ENCODE results near the gene PUS10. TPM values are rescaled to one million over a fixed set of nuclear protein-coding genes. Genes with fewer than 3 reads are reported as not detected.
"Not testable (repeated sequence)": the region's sequence is repeated elsewhere in the genome, so short reads cannot be mapped to it uniquely, and the experiment has no call there.

The PUS10 gene
- total and polyA plus RNA-seq, 2 of the 8 experiments (the other 6 are each of a cell fraction or from before 2014, with no cell fraction given), result 1.3 to 3.1 TPM

DNA sequence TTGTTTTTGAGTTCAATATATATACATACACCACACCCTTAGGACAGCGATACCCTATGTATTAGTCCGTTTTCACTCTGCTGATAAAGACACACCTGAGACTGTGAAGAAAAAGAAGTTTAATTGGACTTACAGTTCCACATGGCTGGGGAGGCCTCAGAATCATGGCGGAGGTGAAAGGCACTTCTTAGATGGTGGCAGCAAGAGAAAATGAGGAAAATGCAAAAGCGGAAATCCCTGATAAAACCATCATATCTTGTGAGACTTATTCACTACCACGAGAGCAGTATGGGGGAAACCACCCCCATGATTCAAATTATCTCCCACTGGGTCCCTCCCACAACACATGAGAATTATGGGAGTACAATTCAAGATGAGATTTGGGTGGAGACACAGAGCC, 112.2 kb downstream of the PUS10 start:
- H3K4me1 ChIP-seq (replicated peaks in 1 of 4; ENCODE audit: control insufficient read depth in 3 of 4, insufficient read depth in 4 of 4, low read length in 3 of 4); CTCF ChIA-PET (ENCODE audit: partially characterized antibody); H3K27ac ChIP-seq (ENCODE audit: low read depth, low read length); POLR2A ChIA-PET (ENCODE audit: partially characterized antibody); FAIRE-seq; H3K9ac ChIP-seq (replicated peaks in 1 of 4; ENCODE audit: extremely low read depth in 1 of 4, low read depth in 3 of 4, low read length in 3 of 4); H3K4me3 ChIP-seq (ENCODE audit: extremely low read depth in 1 of 4, insufficient read depth in 2 of 4, low read depth in 3 of 4, low read length in 4 of 4); H3K14ac ChIP-seq (ENCODE audit: insufficient read length); H4K8ac ChIP-seq (ENCODE audit: extremely low read depth, insufficient read depth, low read length); H2AK5ac ChIP-seq (ENCODE audit: low read depth, low read length); H2AFZ ChIP-seq (ENCODE audit: low read length); DNase-seq (ENCODE audit: low read depth in 1 of 2, low spot score in 2 of 2); H3K36me3 ChIP-seq (ENCODE audit: control insufficient read depth in 2 of 4, insufficient read depth in 4 of 4, low read length in 3 of 4); H3K18ac ChIP-seq (ENCODE audit: extremely low read depth, low read length); H2BK120ac ChIP-seq (replicated peaks; ENCODE audit: low read depth, low read length); H3K79me2 ChIP-seq (ENCODE audit: control insufficient read depth in 1 of 2, insufficient read depth in 2 of 2, low read length in 2 of 2); H3K9me3 ChIP-seq (ENCODE audit: insufficient read depth in 2 of 2, low read depth in 1 of 2, low read length in 1 of 2); H3K4me2 ChIP-seq (ENCODE audit: insufficient read depth in 1 of 2, low read depth in 2 of 2, low read length in 2 of 2); H2BK5ac ChIP-seq (ENCODE audit: low read depth, low read length); H4K20me1 ChIP-seq (replicated peaks in 1 of 2; ENCODE audit: control insufficient read depth in 1 of 2, insufficient read depth in 2 of 2, low read length in 2 of 2); H2BK12ac ChIP-seq (ENCODE audit: low read depth, low read length); H3K23me2 ChIP-seq (ENCODE audit: low read depth, low read length); H3K79me1 ChIP-seq (ENCODE audit: low read depth, low read length); H4K91ac ChIP-seq (replicated peaks; ENCODE audit: insufficient read length, low read length); H4K5ac ChIP-seq (ENCODE audit: insufficient read length, low read depth, low read length); H3K56ac ChIP-seq (replicated peaks; ENCODE audit: insufficient read length, low read depth, low read length); H3K27me3 ChIP-seq (replicated peaks in 1 of 4; ENCODE audit: control insufficient read depth in 3 of 4, extremely low read depth in 1 of 4, insufficient read depth in 3 of 4, low read length in 3 of 4); H2BK15ac ChIP-seq (ENCODE audit: low read length); H3K23ac ChIP-seq (ENCODE audit: insufficient read length); H3K4ac ChIP-seq (replicated peaks; ENCODE audit: insufficient read length, low read depth, low read length); H2BK20ac ChIP-seq (ENCODE audit: low read length): not testable (repeated sequence)
- 89% methylated on average over 5 of the region's 5 CpGs; no CpG with 5 or more reads in 1 of the 2 experiments for WGBS, 2 experiments (ENCODE audit: extremely low coverage in 1 of 2, insufficient coverage in 1 of 2, insufficient read length in 1 of 2, insufficient replicate concordance in 2 of 2, low coverage in 1 of 2, low lambda C conversion rate in 2 of 2, missing lambda C conversion rate in 1 of 2)

DNA sequence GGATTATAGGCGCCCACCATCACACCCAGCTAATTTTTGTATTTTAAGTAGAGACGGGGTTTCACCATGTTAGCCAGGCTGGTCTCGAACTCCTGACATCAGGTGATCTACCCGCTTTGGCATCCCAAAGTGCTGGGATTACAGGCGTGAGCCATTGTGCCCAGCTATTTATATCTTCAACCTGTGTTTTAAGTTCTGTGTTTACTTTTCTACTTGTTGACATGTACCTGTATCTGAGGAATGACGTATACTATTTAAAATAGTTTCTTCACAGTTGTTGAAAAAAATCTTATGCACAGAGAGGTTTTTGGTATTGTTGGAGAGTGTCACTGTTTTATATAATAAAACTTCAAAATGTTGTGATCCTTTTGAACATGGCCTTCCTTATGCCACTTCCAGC, 116.8 kb downstream of the PUS10 start:
- H3K27me3 ChIP-seq (replicated peaks in 1 of 4; ENCODE audit: control insufficient read depth in 3 of 4, extremely low read depth in 1 of 4, insufficient read depth in 3 of 4, low read length in 3 of 4); H3K56ac ChIP-seq (replicated peaks; ENCODE audit: insufficient read length, low read depth, low read length); H3K4ac ChIP-seq (replicated peaks; ENCODE audit: insufficient read length, low read depth, low read length); H2BK15ac ChIP-seq (ENCODE audit: low read length); H4K91ac ChIP-seq (replicated peaks; ENCODE audit: insufficient read length, low read length); FAIRE-seq; H2AK5ac ChIP-seq (ENCODE audit: low read depth, low read length); H3K23me2 ChIP-seq (ENCODE audit: low read depth, low read length); H3K18ac ChIP-seq (ENCODE audit: extremely low read depth, low read length); H3K23ac ChIP-seq (ENCODE audit: insufficient read length); H4K20me1 ChIP-seq (replicated peaks in 1 of 2; ENCODE audit: control insufficient read depth in 1 of 2, insufficient read depth in 2 of 2, low read length in 2 of 2); H3K9me3 ChIP-seq (ENCODE audit: insufficient read depth in 2 of 2, low read depth in 1 of 2, low read length in 1 of 2); H4K5ac ChIP-seq (ENCODE audit: insufficient read length, low read depth, low read length); H2BK5ac ChIP-seq (ENCODE audit: low read depth, low read length); H2BK12ac ChIP-seq (ENCODE audit: low read depth, low read length); H3K4me1 ChIP-seq (replicated peaks in 1 of 4; ENCODE audit: control insufficient read depth in 3 of 4, insufficient read depth in 4 of 4, low read length in 3 of 4); DNase-seq (ENCODE audit: low read depth in 1 of 2, low spot score in 2 of 2); POLR2A ChIA-PET (ENCODE audit: partially characterized antibody); H3K27ac ChIP-seq (ENCODE audit: low read depth, low read length); H3K4me2 ChIP-seq (ENCODE audit: insufficient read depth in 1 of 2, low read depth in 2 of 2, low read length in 2 of 2); H3K79me2 ChIP-seq (ENCODE audit: control insufficient read depth in 1 of 2, insufficient read depth in 2 of 2, low read length in 2 of 2); H2AFZ ChIP-seq (ENCODE audit: low read length); H2BK120ac ChIP-seq (replicated peaks; ENCODE audit: low read depth, low read length); H3K79me1 ChIP-seq (ENCODE audit: low read depth, low read length); H2BK20ac ChIP-seq (ENCODE audit: low read length); H3K14ac ChIP-seq (ENCODE audit: insufficient read length); H3K9ac ChIP-seq (replicated peaks in 1 of 4; ENCODE audit: extremely low read depth in 1 of 4, low read depth in 3 of 4, low read length in 3 of 4); H4K8ac ChIP-seq (ENCODE audit: extremely low read depth, insufficient read depth, low read length); H3K36me3 ChIP-seq (ENCODE audit: control insufficient read depth in 2 of 4, insufficient read depth in 4 of 4, low read length in 3 of 4); H3K4me3 ChIP-seq (ENCODE audit: extremely low read depth in 1 of 4, insufficient read depth in 2 of 4, low read depth in 3 of 4, low read length in 4 of 4): not testable (repeated sequence)
- 78% methylated on average over 6 of the region's 6 CpGs; no CpG with 5 or more reads in 1 of the 2 experiments for WGBS, 2 experiments (ENCODE audit: extremely low coverage in 1 of 2, insufficient coverage in 1 of 2, insufficient read length in 1 of 2, insufficient replicate concordance in 2 of 2, low coverage in 1 of 2, low lambda C conversion rate in 2 of 2, missing lambda C conversion rate in 1 of 2)
- CTCF ChIA-PET (ENCODE audit: partially characterized antibody), result interaction anchor here (1.1 kb wide), 2 partner anchors 14 to 89 kb away, joined by 3 read pairs; no protein-coding TSS in a partner anchor
